SU-DHL-6 (cell line): ENCODE results near the gene CTDSPL.

Experiments used
- H2AFZ ChIP-seq: fragments of 200-600 bp; sonication (generic); 2 replicates; pipeline ENCODE4 v1.6.1; 2014; ENCODE audit warnings: low read depth, mild to moderate bottlenecking, moderate library complexity, mixed read lengths, antibody characterized with exemption, low read length; ENCODE audit not compliant: severe bottlenecking
- H3F3A ChIP-seq: fragments of 200-600 bp; shearing (Covaris generic); 2 replicates; pipeline ENCODE4 v1.6.0; 2016; ENCODE audit warnings: antibody characterized with exemption, mild to moderate bottlenecking; ENCODE audit not compliant: insufficient read depth
- H3K27ac ChIP-seq: fragments of 200-600 bp; sonication (generic); 2 replicates; pipeline ENCODE4 v1.5.1; 2016; ENCODE audit warnings: low read depth, mild to moderate bottlenecking, low read length, moderate library complexity, mixed read lengths
- H3K27me3 ChIP-seq: fragments of 200-600 bp; sonication (generic), shearing (Covaris generic); 2 replicates; pipeline ENCODE4 v1.6.0; 2014; ENCODE audit warnings: mild to moderate bottlenecking, low read length
- H3K36me3 ChIP-seq: fragments of 200-600 bp; sonication (generic); 2 replicates; pipeline ENCODE4 v1.6.1; 2014; ENCODE audit warnings: mild to moderate bottlenecking, low read length, mixed read lengths
- H3K4me2 ChIP-seq: fragments of 300-600, 200-600 bp; shearing (Covaris generic), sonication (generic); 2 replicates; pipeline ENCODE4 v1.6.0; 2014; ENCODE audit warnings: low read length, low read depth, mild to moderate bottlenecking; ENCODE audit not compliant: poor library complexity, severe bottlenecking
- H3K4me3 ChIP-seq: fragments of 200-600 bp; sonication (generic); 2 replicates; pipeline ENCODE4 v1.5.1; 2014; ENCODE audit warnings: antibody characterized with exemption, low read length, mild to moderate bottlenecking, mixed read lengths; ENCODE audit not compliant: insufficient read depth, poor library complexity, severe bottlenecking
- H3K79me2 ChIP-seq: fragments of 200-600 bp; sonication (generic); 2 replicates; pipeline ENCODE4 v1.6.1; 2014; ENCODE audit warnings: mild to moderate bottlenecking, low read length, moderate library complexity; ENCODE audit not compliant: insufficient read depth
- H3K9ac ChIP-seq: fragments of 200-600 bp; sonication (generic); 2 replicates; pipeline ENCODE4 v1.7.0; 2014; ENCODE audit warnings: mild to moderate bottlenecking, low read length
- H3K9me2 ChIP-seq: fragments of 200-600 bp; sonication (generic); replicated peaks from 2 replicates; pipeline ENCODE4 v1.6.1; 2014; ENCODE audit warnings: low read length; ENCODE audit not compliant: insufficient read depth
- H3K9me3 ChIP-seq: fragments of 200-600 bp; sonication (generic); 2 replicates; pipeline ENCODE4 v1.6.1; 2014; ENCODE audit warnings: low read length, mixed read lengths; ENCODE audit not compliant: insufficient read depth
- H4K20me1 ChIP-seq: fragments of 200-600 bp; sonication (generic); 2 replicates; pipeline ENCODE4 v1.6.1; 2014; ENCODE audit warnings: low read depth, mild to moderate bottlenecking, antibody characterized with exemption, low read length, moderate library complexity, mixed read lengths
- EZH2phosphoT487 ChIP-seq: fragments of 200-600 bp; sonication (generic), shearing (Covaris generic); conservative IDR thresholded peaks from 2 replicates; pipeline ENCODE4 v1.6.1; 2018; ENCODE audit warnings: mild to moderate bottlenecking, antibody characterized with exemption, low read length, moderate library complexity, mixed read lengths
- TF ChIP-seq, protein P1 (sequence below): fragments of 200-600 bp; sonication (generic); IDR thresholded peaks from one replicate; pipeline ENCODE4 v1.5.1; 2017; ENCODE audit warnings: antibody characterized with exemption, mild to moderate bottlenecking, low read length, moderate library complexity; ENCODE audit not compliant: insufficient read depth, poor library complexity, severe bottlenecking

Gene CTDSPL

DNA sequence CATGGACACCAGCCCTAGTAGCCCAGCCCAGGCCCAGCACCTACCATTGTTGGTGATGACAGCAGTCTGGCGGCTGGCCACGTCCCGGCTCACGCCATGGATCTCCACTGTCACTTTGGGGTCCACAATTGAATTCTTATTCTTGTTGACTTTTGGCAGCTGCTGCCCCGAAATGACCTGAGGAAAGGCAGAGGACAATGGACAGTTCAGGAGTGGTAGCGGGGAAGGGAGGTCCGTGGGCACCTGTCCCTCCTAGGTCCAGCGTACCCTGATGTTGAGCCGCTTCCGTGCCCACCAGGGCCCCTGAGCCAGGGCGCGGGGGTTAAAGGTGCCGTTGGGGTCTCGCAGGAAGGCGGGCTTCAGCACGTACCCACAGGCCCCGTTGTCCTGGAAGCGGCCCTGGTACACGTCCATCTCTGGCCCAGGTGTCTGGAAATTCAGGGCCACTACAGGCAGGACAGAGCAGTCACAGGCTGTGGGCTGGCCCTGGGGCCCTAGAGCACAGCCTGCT is 146.6 kb downstream of the CTDSPL start:
- H3K27ac ChIP-seq: no peak overlapping the region
- H3K9ac ChIP-seq: no peak overlapping the region
- no peaks in the 10 kb centered on the region for H3K27me3 ChIP-seq
- H3K79me2 ChIP-seq: no peaks in the 10 kb centered on the region
- H2AFZ ChIP-seq: no peak overlapping the region
- no peaks in the 10 kb centered on the region for H3F3A ChIP-seq
- no peaks in the 10 kb centered on the region for H3K9me2 ChIP-seq
- H4K20me1 ChIP-seq: no peaks in the 10 kb centered on the region
- no peaks in the 10 kb centered on the region for H3K36me3 ChIP-seq
- no peak overlapping the region for H3K4me3 ChIP-seq
- TF ChIP-seq, protein P1, sequence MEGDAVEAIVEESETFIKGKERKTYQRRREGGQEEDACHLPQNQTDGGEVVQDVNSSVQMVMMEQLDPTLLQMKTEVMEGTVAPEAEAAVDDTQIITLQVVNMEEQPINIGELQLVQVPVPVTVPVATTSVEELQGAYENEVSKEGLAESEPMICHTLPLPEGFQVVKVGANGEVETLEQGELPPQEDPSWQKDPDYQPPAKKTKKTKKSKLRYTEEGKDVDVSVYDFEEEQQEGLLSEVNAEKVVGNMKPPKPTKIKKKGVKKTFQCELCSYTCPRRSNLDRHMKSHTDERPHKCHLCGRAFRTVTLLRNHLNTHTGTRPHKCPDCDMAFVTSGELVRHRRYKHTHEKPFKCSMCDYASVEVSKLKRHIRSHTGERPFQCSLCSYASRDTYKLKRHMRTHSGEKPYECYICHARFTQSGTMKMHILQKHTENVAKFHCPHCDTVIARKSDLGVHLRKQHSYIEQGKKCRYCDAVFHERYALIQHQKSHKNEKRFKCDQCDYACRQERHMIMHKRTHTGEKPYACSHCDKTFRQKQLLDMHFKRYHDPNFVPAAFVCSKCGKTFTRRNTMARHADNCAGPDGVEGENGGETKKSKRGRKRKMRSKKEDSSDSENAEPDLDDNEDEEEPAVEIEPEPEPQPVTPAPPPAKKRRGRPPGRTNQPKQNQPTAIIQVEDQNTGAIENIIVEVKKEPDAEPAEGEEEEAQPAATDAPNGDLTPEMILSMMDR: no peak
- TF ChIP-seq EZH2phosphoT487: no peak
- no peak overlapping the region for H3K4me2 ChIP-seq
- H3K9me3 ChIP-seq: no peaks in the 10 kb centered on the region

DNA sequence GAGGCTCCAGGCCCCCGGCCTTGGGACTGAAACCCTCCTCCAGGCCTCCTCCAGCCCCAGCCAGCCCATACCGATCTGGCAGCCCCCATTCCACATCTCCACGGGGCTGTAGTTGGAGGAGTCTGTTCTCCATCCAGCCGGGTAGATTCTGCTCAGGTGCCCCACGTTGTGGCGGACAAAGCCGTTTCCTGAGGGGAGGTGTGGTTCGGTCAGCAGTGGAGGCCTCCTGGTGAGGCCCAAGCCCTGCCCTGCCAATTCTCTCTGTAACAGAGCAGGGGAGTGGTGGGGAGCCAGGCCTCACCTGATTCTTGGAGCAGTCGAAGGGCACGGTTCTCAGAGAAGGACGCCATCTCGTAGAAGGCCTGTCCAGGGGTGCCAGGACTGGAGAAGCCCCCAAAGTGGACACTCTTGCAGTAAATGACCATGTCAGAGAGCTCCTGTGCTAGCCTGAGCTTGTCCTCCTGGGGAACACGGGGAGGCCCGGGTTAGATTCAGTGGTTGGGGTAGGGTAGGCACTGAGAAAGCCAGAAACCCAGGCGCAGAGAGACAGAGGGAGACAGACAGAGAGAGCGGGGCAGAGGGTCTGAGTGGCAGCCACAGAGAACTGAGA is 147.4 kb downstream of the CTDSPL start:
- Histone ChIP-seq H3K27me3 (no peaks in the 10 kb centered on the region), H3K4me3 (no peak overlapping the region), H3K9ac (no peak overlapping the region), H3K36me3 (no peaks in the 10 kb centered on the region), H3F3A (no peaks in the 10 kb centered on the region), H2AFZ (no peak overlapping the region), H3K9me2 (no peaks in the 10 kb centered on the region), H3K4me2 (no peak overlapping the region), H3K79me2 (no peaks in the 10 kb centered on the region), H4K20me1 (no peaks in the 10 kb centered on the region), H3K9me3 (no peaks in the 10 kb centered on the region), H3K27ac (no peak overlapping the region)
- no peak for TF ChIP-seq EZH2phosphoT487
- TF ChIP-seq, protein P1: no peak

DNA sequence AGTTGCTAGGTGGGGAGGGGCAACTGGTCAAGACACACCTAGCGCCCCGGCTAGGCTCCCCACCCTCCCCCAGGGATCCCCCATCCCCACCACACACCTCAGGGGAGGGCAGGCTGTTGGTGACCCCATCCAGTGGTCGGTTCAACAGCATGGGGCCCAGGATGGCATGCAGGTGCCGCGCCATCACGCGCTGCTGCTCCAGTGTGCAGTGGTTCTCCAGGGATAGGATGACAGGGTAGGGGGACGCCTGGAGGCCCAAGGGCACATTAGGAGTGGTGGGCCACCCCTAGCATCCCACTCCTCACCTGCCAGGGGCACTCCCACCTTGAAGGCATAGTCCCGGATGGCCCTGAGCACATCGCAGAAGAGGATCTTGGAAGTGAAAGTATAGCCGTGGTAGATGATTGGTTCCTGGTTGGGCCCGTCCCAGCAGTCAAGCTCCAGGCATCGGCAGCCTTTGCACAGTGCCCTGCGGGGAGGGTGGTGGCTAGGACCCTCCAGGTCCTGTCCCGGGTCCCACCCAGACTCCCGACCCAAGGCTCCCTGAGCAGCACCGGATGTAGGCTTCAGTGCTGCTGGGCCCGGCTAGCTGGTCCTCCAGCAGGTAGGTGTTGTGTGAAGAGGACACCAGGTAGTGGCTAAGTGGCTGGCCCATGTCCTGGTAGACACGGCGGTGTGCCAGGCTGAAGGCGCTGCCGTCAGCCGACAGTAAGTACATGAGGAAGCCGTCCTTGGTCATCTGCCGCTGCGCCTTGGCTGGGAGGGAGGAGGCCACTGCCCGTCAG is 148.3 kb downstream of the CTDSPL start:
- Histone ChIP-seq H3K4me3 (no peak overlapping the region), H3K9me2 (no peaks in the 10 kb centered on the region), H3K79me2 (no peaks in the 10 kb centered on the region), H3F3A (no peaks in the 10 kb centered on the region), H3K9ac (no peak overlapping the region), H3K36me3 (no peaks in the 10 kb centered on the region), H2AFZ (no peak overlapping the region), H3K9me3 (no peaks in the 10 kb centered on the region), H3K27me3 (no peaks in the 10 kb centered on the region), H3K4me2 (no peak overlapping the region), H4K20me1 (no peaks in the 10 kb centered on the region), H3K27ac (no peak overlapping the region)
- TF ChIP-seq, protein P1: no peak
- no peak for TF ChIP-seq EZH2phosphoT487
